ENCODE results near the gene CPED1.

The CPED1 gene

DNA sequence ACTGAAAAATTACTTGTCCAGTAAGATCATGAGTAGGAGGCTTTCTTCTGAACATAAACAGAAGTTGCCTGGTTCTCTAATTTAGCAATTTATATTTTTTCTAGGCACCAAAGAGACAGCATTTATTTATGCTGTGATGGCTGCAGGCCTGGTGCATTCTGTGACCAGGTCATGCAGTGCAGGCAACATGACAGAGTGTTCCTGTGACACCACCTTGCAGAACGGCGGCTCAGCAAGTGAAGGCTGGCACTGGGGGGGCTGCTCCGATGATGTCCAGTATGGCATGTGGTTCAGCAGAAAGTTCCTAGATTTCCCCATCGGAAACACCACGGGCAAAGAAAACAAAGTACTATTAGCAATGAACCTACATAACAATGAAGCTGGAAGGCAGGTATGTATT is 343.1 kb downstream of the CPED1 start:
- DNase-seq: no peak

DNA sequence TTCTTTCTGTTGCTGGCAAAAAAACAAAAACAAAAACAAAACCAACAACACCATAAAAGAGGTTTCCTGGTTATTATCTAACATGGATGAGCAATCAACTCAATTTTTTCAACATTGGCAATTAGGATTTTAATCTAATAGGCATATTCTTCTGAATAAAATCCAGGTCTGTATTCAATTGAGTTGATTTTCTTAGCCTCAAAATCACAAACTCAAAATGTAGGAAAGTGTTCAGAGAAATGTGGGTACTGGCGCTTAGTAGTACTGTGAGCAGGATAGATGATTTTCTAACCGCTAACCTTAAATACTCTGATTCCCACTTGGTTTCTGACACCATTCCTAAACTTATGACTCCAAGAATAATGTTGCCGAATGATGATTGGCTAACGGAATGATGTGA is 345.9 kb downstream of the CPED1 start:
- no peak for DNase-seq

DNA sequence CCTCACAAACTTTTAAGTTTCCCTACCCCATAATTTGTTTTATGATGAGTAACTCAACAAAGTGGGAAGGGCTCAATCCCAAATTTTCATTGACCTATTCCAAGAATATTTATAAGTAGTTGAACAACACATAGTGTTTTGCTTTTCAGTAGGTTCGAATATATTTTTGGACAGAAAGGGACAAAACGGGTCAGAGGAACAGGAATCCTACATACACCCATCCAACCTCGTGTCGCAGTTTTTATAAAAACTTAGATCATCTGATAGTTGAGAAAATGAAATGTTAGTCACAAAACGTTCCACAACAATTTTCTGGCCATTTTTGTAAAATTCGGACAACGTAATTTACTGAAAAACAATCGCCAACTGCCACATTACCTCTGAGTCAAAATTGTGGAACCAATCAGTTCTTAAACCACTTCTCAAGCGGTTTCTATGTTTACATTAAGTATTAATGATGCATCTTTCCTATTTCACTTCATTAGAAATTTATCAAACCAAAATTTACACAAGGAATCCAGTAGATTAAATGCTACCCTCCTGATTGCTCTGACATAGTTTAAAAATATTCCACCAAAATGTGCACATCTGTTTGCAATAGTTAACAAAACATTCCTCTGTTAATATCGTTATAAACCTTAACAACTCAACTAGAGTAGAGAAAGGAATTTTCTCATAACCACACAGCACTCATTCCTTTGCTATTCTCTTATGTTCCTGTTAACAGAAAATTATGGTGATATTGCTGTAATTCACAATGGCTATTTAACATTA is 346.6 kb downstream of the CPED1 start:
- no peak for DNase-seq

DNA sequence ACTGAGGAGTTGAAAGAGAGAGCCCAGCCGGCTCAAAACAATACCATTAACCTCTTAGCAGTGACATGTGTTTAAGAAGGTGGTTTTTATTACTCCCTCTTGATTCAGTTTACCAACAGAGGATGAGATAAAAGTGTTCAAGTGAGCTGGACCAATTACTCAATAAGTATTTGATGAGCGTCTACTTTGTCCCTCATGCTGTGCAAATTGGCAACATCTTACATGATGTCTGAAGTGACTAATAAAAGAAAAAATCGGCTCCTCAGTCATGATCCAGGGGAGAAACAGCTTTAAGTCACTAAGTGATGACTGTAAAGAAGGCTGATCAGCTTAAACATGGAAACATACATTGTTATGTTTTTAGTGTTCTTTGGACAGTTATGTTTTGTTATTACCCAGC is 348.1 kb downstream of the CPED1 start:
- DNase-seq: no peak

DNA sequence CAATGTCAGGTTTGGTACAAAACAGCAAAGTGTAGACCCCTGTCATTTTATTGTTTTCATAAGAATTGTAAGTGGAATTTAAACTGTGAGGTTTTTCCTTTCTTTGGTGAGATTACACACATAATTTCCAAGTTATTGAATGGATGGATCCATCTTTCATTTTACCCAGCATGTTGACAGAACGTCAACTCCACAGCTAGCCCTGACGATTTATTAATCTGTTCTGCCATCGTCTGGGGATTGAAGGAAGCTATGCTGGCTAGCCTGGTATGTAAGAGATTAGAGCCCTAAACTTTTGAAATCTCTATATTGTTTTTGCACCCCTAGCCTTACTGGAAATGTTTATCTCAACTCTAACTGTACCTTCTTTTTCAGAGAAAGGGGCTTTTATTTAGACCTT is 348.9 kb downstream of the CPED1 start:
- peak; percentile 62 for DNase-seq

DNA sequence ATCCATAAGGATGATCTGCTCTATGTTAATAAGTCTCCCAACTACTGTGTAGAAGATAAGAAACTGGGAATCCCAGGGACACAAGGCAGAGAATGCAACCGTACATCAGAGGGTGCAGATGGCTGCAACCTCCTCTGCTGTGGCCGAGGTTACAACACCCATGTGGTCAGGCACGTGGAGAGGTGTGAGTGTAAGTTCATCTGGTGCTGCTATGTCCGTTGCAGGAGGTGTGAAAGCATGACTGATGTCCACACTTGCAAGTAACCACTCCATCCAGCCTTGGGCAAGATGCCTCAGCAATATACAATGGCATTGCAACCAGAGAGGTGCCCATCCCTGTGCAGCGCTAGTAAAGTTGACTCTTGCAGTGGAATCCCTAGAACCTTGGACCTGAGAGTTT is 350.6 kb downstream of the CPED1 start:
- DNase-seq: no peak

DNA sequence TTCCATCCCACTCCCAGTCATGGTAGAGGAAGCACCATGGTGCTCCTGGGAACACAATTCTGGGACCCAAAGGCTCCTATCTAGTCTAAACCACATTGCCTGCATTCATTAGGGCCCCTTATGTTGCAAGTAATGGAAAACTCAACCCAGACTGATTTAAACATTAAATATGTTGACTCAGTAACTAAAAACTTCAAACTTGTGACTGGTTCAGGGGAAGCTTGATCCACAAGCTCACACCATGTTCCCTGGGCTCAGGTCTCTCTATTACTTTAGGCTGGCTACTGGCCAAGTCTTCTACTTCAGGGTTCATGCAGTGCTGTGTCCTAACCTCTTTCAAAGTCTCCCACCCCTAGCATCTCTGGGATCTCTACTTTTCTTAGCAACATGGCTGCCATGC is 353.4 kb downstream of the CPED1 start:
- no peak for DNase-seq

DNA sequence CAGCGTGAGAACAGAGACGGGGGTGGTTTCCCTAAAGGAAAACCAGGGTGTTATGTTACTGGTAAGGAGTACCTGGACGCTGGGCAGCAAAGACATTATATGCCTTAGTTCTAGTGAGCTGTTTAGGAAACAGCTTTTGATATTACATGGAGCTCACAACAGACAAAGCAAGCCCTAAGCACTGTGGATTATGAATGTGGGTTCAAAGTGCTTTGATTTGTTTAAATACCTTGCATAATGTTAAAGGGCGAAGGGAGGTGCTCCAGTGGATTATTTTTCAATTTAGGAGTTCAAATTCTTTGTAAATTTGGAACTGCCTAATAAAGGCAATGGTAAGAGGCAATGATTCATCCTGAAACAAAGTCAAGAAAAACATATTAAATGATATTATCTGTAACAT is 354.1 kb downstream of the CPED1 start:
- no peak for DNase-seq

DNA sequence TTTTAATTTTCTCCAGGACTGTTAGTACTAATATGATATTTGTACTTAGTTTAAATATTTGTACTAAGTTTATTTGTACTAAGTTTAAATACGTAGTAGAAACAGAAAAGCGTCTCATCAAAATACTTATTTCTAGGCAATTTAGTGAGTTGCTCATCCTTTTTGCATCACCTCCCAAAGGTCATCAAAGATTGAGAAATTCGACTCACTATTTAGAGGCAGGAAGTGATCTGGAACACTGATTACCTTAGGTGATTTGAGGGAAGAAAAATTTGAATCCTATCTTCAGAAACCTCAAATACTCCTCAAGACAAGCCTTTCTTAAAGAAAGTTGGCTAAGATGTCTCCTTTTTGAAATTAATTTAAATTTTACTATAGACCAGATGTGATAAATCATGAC is 354.8 kb downstream of the CPED1 start:
- DNase-seq: no peak

DNA sequence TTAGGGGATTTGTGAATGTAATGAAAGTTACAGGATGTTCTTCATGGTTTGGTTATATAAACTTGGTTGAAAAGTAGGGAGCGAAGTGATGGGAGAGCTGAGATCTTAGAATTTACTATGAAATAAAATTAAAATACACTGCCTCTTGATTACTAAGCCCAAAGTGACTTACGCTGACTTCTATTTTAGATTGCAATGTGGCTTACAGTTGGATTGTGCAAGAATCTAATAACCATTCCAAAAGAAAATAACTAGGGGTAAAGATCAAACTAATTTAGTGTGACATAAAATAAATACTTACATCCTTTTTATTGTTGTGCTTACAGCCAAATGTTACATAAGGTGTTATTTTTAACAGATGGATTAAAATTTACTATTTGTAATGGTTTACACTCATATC is 355.6 kb downstream of the CPED1 start:
- DNase-seq: no peak

DNA sequence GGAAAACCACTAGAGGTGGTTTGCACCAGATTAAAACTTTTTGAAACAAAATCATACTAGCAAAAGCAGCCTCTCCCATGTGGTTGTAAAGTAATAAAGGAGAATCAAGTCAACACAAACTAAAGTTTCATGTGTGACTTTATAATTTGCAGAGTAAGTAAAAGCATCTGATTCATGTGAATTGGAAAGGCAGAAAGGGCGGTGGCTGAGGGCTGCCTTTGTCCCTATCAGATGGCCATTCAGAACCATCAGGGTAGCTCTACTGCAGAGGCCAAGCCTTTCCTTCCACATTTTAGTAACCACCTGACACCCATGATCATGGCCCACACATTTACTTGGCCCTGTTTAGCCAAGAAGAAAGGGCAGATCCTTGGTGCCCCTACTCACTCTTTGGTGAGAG is 356.0 kb downstream of the CPED1 start:
- no peak for DNase-seq
